GM18907 (cell line): ENCODE measurements around the gene TBP.

Source experiments
- ATAC-seq: cut with Tn5 transposase; IDR thresholded peaks from one replicate; pipeline ENCODE4 v1.9.1; 2021; ENCODE audit warnings: mild to moderate bottlenecking, moderate library complexity; ENCODE audit not compliant: unreplicated experiment

The TBP gene

DNA sequence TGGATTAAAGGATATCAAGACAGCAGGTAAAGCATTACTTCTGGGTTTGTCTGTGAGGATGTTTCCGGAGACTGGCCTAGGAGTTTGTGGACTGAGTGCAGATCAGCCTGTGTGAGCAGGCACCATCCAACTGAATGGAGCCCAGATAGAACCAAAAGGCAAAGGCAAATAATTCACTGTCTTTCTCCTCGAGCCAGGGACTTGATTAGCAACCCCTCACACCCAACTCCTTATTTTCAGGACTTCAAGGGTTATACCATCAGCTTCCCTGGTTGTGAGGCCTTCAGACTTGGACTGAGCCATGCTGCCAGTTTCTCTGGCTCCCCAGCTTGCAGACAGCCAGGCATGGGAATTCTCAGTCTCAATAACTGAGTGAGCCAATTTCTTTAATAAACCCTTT is 20.4 kb upstream of the TBP start:
- ATAC-seq: no peak

DNA sequence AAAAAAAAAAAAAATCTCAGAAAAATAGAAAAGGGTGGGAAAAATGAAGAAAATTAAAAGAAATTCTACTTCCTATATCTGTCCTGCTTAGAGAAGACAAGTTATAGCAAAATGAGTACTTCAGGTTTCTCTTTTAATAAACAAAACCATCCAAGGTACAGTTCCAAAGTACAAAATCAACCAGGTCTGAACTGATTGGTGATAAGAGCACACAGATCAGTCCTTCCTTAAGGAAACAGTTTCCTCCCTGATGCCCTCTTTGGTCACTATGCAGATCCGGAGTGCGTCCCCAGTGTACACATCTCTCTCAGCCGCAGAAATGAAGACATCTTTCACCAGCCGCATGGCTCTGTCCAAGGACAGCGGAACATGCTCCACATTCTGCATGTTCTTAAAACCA is 19.2 kb upstream of the TBP start:
- no peak for ATAC-seq

DNA sequence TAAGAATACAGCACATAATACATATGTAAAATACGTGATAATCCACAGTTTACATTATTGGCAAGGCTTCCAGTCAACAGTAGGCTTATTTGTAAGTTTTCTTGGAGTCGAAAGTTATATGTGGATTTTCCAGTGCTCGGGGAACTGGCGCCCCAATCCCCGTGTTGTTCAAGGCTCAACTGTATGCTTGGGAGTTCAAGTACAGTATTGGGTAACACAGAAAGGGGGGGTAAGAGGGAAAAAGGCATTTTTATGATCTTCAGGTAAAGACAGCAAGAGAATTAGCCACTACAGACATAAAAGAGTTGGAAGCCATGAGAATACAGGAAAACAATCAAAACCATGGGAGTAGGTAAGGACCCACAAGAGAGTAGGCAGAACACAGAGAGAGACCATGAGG is 17.5 kb upstream of the TBP start:
- ATAC-seq: no peak

GRCh38 chr6:170537329-170537728 is 16.8 kb upstream of the TBP start:
- no peak for ATAC-seq

DNA sequence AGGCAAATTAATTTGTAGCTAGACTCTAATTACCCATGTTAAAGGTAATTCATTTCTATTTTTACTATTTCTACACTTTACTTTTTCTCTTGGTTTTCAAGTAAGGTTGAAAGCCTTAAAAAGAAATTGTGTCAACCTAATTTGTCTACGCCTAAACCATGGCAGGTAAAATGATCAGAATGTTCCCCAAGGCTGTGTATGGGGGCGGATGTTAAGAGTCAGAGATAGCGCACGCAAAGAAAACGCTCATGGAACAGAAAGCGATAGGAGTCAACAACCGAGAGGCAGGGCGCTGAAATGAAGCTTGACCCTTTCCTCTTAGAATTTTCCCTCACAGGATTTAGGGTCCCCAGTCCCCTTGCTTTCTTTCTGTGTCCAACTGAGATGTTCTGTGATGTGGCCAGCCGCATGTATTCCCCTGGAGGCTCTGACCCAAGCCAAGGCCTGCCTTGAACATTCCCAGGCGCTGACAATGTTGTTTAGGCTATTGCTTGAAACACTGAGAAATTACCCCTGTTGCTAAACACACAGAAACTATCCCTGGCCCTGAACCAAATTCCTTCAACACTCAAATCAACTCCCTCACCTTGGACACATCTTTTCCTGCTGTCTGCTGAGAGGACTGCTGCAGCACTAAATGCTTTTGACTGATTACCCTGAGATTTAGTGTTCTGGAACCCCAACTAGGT is 12.0 kb upstream of the TBP start:
- ATAC-seq: no peak

DNA sequence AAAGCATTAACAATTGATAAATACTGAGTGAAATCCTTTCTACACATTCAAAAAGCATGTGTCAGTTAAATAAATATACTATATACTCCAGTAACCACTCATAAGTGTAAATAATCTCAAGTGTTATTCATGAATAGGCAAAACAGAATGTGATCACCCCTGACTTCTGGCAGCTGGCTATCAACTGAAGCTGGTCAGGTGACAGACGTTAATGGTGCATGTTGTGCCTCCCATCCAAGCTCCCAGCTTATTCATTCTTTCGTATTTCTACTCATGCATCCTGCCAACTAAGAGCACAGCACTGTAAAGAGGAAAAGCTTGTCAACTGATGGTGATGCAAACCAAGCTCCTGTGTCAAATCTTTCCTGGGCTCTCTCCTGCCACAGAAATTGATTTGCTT is 8.8 kb upstream of the TBP start:
- ATAC-seq: no peak

DNA sequence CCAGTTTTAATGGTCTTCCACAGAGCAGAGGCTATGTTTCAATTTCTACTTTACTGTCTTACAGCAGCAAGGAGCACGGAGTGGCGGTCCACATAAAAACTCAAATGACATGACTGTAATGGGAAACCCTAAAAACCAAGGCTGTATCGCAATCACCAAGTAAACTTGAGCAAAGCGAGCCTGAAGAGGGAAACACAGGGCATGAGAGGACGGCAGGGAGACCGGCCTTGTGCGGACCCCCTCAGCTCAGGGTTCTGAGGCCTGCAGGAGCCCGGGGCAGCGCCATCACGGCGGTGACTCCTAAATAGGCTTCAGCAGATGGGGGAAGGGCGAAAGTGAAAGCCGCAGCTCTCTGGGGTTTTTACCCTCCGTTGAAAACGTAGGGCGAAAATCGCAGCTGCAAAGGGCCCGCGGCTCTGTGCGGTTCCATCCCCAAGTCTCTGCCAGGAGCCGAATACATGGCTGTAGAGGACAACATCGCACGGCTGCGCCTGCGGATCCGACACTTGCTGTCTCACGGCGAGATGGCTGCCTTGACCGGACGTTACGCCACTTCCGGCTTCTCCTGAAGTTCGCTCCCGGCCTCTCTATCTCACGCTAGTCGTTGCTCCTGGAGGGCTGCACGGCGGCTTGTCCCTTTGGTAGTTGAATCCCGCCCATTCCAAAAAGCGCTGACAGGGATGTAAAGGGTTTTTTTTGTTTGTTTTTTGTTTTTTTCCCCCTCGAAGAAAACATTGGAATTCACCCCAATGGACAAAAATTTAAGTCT is 1.2 kb upstream of the TBP start, which contains the start of gene PSMB1:
PSMB1 (minus strand) TSS at position 543 of the 769 bp plus-strand sequence; CDS start at position 478, 65 bp downstream.
- ATAC-seq: peak; percentile 66

- peak; percentile 41 for ATAC-seq
These were observed 596 bp upstream of the TBP start for GRCh38 chr6:170553534-170554012.

GRCh38 chr6:170554796-170555137 is 598 bp downstream of the TBP start:
- no peak for ATAC-seq

DNA sequence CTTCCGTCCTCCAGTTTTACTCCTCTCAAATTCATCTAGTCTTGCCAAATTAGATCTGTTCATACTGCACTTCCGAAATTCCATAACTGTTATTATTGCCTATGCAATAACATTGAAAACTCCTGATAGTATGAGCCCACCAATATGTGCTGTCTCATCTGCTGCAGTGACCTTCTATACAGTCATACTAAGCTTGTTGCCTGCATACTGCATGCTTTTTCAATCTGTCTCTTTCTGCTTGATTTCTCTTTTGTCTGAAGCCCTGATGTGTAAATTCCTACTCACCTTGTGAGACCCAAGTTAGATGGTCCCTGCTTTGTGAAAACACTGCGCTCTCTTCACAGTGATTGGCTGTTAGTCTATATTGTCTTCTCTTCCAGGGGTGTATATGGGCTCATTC is 1.1 kb downstream of the TBP start:
- ATAC-seq: no peak

DNA sequence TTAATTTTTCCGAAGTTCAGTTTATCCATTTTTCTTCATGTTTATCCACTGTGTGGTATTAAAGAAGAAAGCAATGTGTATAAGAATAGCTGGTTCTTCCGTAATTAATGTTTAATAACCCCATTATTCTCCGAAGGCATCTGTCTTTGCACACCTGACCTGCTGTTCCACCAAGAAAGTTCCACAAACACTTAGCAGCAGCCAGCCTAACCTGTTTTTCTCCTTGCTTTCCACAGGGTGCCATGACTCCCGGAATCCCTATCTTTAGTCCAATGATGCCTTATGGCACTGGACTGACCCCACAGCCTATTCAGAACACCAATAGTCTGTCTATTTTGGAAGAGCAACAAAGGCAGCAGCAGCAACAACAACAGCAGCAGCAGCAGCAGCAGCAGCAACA is 7.4 kb downstream of the TBP start:
- no peak for ATAC-seq

DNA sequence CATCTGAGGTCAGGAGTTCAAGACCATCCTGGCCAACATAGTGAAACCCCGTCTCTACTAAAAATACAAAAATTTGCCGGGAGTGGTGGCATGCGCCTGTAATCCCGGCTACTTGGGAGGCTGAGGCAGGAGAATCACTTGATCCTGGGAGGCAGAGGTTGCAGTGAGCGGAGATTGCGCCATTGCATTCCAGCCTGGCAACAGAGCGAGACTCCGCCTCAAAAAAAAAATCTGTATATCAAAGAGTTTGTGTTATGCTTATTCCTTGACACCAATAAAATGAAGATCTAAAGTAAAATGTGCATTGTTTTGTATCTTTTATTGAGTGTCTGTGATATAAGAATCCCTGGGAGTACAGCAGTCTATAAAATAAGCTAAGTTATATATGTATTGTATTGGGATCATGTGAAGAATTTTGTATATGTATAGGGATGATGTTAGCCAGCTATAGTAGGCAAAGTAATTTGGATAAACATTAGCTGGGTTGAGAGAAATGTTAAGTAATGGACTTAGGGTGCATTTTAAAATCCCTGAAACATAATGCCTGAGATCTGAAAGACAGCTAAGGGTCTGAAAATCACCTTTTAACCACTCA is 10.9 kb downstream of the TBP start:
- no peak for ATAC-seq

DNA sequence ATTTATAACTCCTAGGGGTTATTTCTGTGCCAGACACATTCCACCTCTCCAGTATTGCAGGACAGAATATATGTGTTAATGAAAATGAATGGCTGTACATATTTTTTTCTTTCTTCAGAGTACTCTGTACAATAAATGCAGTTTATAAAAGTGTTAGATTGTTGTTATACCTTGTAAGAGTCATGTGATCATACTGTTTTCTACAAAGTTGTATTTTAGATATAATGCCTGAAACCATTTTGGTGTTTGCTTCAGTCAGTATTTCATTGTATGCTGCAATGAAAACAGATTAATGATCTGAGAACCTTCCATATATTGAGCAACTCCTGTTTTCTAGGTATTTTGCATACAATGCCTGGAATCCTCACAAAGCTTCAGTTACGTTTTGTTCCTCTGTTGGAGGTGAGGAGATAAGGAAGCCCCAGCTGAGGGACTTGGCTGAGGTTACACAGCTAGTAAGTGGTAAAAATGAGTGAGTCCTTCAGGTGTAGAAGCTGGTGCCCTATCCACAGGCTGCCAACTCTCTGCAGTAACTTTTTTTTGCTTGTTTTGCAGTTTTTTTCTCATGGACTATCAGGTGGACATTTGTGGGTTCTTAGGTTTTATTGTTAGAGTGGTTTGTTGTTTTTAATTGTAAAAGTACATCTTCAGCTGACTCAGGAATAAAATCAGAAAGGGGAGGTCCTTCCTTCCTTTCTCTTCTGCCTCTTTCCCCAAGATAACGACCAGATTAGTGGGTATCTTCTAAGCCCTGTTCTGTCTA is 18.7 kb downstream of the TBP start:
- no peak for ATAC-seq

- no peak for ATAC-seq
These were observed 21.1 kb downstream of the TBP start for GRCh38 chr6:170575250-170575649.

GRCh38 chr6:170578909-170579308 is 24.7 kb downstream of the TBP start:
- ATAC-seq: no peak

GRCh38 chr6:170583756-170584180 is 29.6 kb downstream of the TBP start:
- ATAC-seq: peak; percentile 8

DNA sequence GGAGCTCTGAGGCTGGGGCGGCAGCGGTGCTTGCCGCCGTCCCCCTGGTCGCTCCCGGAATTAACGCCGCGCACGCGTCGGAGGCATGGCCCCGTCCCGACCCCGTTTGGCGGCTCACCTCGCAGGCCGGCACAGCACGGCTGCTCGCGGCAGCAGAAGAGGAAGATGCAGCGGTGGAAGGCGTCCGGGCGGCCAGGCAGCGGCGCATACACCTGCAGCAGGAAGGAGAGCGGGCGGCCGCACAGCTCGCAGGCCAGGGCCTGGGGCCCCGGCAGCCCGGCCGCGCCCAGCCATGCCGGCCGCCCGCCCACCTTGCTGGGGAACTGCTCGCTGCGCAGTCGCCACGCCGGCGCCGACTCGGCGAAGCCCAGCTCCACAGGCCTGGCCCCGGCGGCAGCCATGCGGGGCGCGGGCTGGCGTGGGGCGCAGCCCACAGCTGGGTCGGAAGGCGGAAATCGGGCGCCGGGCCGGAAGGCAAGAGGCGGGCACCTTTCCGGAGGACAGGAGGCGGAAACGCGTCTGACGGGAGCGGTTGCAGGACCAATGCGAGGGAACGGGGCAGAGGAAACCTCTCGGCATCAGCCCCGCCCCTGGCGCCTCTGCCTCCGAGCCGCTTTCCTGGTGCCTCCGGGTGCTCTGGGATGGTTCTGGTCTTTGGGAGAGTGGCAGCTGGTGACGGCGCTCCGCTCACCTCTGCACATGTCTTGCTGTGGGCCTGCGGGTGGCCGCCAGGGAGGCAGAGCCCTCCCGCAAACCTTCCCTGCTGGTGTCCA is 30.2 kb downstream of the TBP start, which contains the start of gene PDCD2:
PDCD2 (minus strand) TSS at position 457 of the 773 bp plus-strand sequence; CDS start at position 401, 56 bp downstream.
- ATAC-seq: peak; percentile 98

DNA sequence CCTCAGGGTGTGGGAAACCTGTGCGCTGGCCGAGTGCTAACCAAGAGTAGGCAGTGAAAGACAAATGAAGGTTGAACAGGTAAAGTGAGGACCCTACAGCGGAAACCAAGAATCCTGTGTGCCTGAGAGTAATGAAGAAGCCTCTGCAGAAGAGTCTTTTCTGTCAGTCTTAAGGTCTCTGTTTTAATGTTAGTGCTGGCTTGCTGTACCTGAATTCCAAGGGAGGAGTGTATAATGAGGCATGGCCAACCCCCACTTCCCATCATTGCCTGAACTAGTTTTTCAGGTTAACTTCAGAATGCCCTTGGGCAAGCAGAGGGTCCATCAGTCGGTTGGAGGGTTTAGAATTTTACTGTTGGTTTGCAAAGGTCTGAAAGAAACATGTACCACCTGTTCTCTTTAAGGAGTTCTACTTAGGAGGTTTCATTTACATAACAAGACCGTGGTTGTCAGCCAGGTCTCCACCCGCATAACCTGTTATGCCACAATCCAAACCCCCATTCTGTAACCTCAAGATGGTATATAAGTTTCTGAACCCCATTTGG is 30.9 kb downstream of the TBP start:
- peak; percentile 46 for ATAC-seq

DNA sequence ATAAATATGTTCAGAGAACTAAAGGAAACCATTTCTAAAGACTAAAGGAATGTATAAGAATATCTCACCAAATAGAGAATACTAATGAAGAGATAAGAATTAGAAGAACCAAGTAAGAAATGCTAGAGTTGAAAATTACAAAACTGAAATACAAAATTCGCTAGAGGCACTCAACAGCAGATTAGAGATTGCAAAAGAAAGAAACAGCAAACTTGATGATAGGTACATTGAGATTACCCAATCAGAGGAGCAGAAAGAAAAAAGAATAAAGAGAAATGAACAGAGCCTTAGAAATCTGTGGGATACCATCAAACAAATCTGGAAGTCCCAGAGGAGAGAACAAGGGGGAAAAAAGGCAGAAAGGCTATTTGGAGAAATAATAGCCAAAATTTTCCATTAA is 36.6 kb downstream of the TBP start:
- ATAC-seq: no peak

DNA sequence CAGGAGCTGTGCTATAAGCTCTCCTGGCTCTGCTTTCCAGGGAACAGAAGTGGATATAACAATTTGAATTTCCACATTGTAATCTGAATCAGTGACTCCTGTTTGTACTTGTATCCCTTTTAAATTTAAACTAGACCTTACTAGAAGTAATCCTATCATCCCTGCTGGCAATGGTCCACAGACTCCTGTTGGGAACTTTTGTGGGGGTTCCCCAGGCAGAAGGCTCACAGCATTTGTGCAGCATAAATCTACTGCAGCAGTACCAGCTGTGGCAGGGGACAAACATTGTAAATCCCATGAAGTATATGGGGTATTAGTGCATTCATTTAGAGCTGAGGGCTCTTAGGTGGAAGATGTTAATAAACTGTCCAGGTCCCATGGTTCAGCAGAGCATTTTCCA is 42.3 kb downstream of the TBP start:
- ATAC-seq: no peak
